HG03280 (cell line): ENCODE data around the gene CERS3.
"Not testable (repeated sequence)": the region's sequence is repeated elsewhere in the genome, so short reads cannot be mapped to it uniquely, and the experiment has no call there.

ENCODE experiments used
- ATAC-seq: cut with Tn5 transposase; IDR thresholded peaks from one replicate; pipeline ENCODE4 v1.9.1; 2021; ENCODE audit warnings: mild to moderate bottlenecking, moderate library complexity; ENCODE audit not compliant: unreplicated experiment

Gene CERS3

DNA sequence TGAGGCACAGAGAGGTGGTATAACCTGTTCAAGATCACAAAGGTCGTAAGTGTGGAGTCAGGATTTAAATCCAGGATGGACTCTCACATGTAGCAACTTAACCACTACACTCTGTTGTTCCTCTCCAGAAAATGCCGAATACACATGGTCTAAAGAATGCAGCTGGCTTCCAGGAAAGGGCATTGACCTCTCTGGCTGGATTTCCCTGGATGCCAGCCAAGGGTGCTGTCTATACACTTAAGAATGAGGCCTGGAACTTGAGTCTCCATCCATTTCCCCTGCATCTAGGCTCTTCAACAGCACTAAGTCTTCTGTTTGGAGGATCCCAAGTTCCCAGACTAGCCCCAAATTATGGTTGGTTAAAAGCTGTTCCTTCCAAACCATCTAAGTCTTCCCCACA, 60.5 kb downstream of the CERS3 start:
- ATAC-seq: no peak

DNA sequence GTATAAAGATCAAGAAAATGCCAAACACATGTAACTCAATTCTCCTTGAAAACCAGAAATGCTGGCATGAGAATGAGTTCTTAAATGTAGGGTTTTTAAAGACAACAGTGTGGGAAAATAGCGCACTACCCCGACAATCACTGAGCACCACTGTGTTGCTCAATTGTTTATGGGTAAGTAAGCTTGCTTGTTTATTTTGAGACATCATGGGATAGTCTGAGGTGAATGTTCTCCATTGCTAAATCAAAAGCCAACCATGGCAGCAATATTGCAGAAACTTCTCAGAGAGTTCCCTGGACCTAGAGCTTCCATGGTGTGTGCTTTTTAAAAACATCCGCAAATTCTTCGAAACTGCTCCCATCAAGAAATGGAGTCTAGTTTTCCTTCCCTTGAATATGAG, 62.7 kb downstream of the CERS3 start:
- no peak for ATAC-seq

GRCh38 chr15:100464888-100465287, 63.9 kb downstream of the CERS3 start:
- ATAC-seq: no peak

DNA sequence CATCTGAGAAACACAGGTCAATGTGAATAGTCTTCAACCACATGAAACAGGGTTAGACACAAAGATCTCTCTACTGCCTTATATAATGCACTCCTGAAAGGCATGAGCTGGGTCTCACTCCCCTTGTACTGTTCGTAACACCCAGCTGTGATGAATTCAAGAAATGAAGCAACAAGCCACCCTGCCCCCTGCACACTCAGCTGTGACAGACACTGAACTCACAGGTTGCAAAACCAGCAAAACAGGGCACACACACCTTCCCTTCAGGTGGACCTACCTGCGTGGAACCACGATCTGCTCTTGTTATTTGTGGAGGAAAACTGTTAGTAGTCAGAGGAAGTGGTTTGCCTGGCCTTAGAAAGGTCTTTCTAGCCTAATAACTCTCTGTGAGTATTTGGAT, 64.5 kb downstream of the CERS3 start:
- ATAC-seq: no peak

- ATAC-seq: no peak
Measured at GRCh38 chr15:100463515-100463914, 65.2 kb downstream of the CERS3 start.

DNA sequence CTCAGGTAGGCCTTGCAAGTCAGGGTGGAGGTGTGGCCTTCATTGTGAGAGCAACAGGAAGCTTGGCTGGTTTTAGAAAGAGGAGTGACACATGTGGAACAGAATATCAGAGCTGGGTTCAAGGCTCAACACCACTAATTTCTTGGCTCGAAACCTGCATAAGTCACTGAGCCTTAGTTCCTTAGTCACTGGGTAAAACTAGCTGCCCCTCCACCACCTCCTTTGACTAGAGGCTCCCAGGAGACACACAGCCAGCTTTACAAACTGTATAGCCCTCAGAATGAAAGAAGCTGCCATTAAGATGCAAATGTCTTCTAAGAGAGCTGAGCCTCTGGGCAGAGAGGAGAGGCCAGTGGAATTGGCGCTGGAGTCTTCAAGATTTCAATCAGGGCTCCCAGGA, 67.7 kb downstream of the CERS3 start:
- no peak for ATAC-seq

DNA sequence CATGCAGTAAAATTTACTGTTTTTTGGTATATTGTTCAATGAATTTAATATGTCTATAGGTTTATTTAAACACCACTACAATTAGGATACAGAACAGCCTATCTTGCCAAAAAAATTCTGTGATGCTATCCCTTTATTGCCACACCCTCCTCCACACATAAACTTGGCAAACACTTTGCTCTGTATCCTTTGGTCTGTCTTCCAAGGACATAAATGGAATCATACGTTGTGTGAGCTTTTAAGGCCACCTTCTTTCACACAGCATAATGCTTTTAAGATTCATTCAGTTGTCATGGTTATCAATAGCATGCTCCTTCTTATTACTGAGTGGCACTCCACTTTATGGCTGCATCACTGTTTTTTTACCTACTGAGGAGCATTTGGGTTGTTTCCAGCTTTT, 71.5 kb downstream of the CERS3 start:
- no peak for ATAC-seq

- no peak for ATAC-seq
Measured at GRCh38 chr15:100454148-100454547, 74.6 kb downstream of the CERS3 start.

GRCh38 chr15:100448481-100448880, 80.3 kb downstream of the CERS3 start:
- no peak for ATAC-seq

- ATAC-seq: not testable (repeated sequence)
Measured at GRCh38 chr15:100441063-100441462, 87.7 kb downstream of the CERS3 start.

GRCh38 chr15:100439514-100439913, 89.2 kb downstream of the CERS3 start:
- no peak for ATAC-seq

DNA sequence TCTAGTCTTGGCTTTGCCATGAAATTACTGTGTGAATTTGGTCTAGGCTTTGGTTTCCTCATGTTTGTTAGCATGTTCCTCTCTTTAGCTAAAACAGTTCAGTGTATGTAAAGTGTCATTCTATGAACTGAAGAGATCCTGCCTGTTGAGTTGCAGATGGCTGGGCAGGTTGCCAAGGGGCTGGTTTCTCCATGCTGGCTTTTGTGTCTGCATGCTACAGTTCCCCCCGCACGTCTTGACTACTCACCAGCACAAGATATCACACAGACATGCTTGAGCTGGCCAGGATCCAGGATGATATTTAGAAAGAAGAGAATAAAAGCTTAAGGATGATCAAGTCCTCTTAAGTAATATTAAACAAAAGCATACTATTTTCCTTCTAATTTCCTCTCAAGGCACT, 90.2 kb downstream of the CERS3 start:
- no peak for ATAC-seq

GRCh38 chr15:100437261-100437660, 91.5 kb downstream of the CERS3 start:
- ATAC-seq: no peak

DNA sequence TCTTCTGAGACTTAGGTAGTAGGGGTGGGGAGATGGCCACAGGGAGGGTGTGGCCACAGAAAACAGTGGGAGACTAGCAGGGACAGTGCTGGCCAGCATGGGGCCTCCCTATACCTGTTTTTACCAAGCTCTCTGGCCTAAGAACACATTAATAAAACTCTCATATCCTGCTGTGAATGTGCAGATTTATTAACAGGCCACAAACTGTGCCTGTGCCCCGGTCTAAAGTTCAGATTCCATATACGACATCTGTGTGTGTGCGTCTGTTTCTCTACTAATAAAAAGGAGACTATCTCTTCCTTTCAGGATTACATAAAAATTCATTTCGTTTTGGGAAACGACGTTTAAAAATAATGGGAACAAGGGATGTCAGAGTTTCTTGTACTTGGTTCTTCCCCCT, 94.2 kb downstream of the CERS3 start:
- no peak for ATAC-seq

DNA sequence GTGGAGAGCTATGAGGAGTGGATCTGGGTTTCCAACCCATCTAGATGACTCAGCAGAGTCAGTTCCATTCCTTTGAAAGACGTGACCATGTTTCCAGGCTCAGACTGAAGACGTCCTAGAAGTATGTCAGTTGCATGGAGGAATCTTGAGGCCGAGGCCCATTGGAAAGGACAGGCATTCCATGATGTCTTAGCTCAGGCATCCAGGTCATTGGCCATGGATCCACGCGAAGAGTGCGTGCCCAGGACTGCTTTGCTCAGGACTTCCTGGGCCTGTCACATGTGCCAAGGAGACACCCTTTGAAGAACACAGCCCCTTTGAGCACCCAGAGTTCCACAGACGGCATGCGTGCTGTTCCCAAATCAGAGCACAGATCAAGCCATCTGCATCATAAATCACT, 94.7 kb downstream of the CERS3 start:
- no peak for ATAC-seq

- ATAC-seq: no peak
Measured at GRCh38 chr15:100433304-100433703, 95.4 kb downstream of the CERS3 start.

DNA sequence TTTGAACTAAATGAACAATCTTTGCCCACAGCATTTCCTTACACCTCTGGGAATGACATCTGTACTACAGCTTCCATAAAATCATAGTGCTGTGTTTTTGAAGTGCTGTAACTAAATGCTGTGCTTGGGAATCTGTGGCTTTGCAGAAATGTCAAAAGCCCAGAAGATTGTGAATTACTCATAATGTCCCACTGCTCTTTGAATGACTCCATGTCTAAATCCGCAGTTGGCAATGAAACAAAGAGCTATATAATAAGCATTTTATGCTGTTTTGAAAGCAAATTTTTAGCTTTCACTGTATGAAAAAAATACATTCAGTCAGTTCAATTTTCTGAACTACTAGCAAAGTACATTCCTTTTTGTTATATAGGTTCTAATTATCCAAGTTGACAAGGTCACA, 98.3 kb downstream of the CERS3 start:
- no peak for ATAC-seq

DNA sequence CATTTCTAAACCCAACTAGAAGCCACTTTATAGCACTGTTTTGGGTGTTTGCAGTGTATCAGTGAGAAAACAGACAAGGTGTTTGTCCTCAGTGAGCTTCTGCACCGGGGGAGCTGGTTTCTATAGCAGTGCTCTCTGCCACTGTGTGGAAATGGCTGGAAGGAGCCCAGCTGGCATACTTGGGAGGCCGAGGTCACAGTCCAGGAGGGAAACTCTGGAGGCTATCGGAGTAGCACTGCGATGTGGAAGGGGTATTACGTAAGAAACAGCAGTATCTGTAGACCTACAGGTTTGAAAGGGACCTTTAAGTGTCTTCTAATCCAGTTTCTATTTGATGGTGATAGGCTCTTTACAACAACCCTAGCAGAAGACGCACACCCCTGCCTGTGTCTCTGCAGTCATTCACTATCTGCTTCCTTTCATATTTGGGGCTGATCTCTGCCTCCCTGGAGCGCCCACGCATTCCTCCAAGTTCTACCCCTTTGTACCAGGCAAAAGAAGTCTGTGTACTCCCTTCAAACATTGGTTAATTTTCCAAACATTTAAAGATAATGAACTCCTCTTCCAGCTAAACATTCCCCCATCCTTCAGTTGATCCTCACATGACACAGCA, 99.5 kb downstream of the CERS3 start:
- ATAC-seq: no peak

- no peak for ATAC-seq
Measured at GRCh38 chr15:100426937-100427336, 101.8 kb downstream of the CERS3 start.

DNA sequence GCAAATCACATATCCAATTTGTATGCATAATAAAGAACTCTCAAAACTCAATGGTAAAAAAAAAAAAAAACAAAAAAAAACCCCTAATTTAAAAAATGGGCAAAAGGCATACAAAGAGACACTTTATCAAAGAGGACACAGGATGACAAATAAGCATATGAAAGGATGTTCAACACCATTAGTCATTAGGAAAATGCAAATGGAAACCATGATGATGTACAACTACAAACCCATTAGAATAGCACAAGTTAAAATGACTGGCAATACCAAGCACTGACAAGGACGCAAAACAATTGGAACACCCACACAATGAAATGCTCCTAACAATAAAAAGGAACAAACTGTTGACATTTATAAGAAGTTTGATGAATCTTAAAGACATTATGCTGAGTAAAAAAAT, 123.6 kb downstream of the CERS3 start:
- ATAC-seq: no peak

- no peak for ATAC-seq
Measured at GRCh38 chr15:100400996-100401395, 127.8 kb downstream of the CERS3 start.

GRCh38 chr15:100394736-100395440, 133.9 kb downstream of the CERS3 start:
- no peak for ATAC-seq

DNA sequence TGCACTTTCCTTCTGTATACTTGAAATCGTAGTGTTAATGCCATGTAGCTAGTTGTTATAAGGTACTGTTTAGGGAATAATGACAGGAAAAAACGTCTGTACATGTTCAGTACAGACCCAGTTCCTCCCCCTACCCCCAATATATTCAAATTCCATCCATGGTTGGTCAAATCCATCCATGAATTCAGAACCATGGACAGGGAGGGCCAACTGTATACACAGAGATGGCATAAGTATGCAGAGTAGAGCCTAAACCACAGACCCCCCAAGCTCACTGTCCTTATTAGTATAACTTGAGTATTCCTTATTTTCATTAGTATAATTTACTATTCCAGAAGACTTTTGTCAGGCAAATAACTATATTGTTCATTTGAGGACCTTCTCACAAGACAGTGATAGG, 135.7 kb downstream of the CERS3 start:
- no peak for ATAC-seq
